IMR-90 (cell line): ENCODE measurements around the gene BTBD9. TPM values are rescaled to one million over a fixed set of nuclear protein-coding genes. Genes with fewer than 3 reads are reported as not detected.

Source experiments
- ATAC-seq: fragments of 200-7000 bp; cut with Tn5 transposase; 2 replicates; pipeline ENCODE4 v1.9.1; 2020; ENCODE audit warnings: low read depth, mild to moderate bottlenecking, moderate library complexity
- BruUV-seq: library from RNA; stranded (reverse); fragments of 400-500 nt; replicated peaks from 2 replicates; lab custom pipeline; 2021; lab: Mats Ljungman, UMichigan
- CTCF ChIA-PET: fragments of 300-600 bp; formaldehyde crosslinking; extraction: SDS; loops from one replicate; lab custom pipeline; 2021; ENCODE audit warnings: antibody characterized with exemption; lab: Yijun Ruan, JAX
- POLR2A ChIA-PET: fragments of 300-600 bp; sonication (Branson Sonifier 250); formaldehyde crosslinking; loops from one replicate; lab custom pipeline; 2022; ENCODE audit warnings: antibody characterized with exemption; ENCODE audit not compliant: unreplicated experiment; lab: Charles Lee
- DNase-seq: peaks from one replicate; pipeline ENCODE4 v3.0.0; 2013
- H2AFZ ChIP-seq: replicated peaks from 2 replicates; pipeline ENCODE3; 2013; ENCODE audit warnings: low read length, mild to moderate bottlenecking; ENCODE audit not compliant: poor library complexity
- H2AK5ac ChIP-seq: 2 replicates; pipeline ENCODE4 v1.6.1; 2013; ENCODE audit warnings: low read depth, low read length, inconsistent platforms
- H2AK9ac ChIP-seq: replicated peaks from 2 replicates; pipeline ENCODE3; 2013; ENCODE audit warnings: mild to moderate bottlenecking, low read depth, low read length, moderate library complexity; ENCODE audit not compliant: poor library complexity
- H2BK120ac ChIP-seq: 2 replicates; pipeline ENCODE4 v1.6.1; 2013; ENCODE audit warnings: low read depth, low read length, inconsistent platforms
- H2BK15ac ChIP-seq: 3 replicates; pipeline ENCODE4 v1.6.1; 2013; ENCODE audit warnings: low read depth, low read length, inconsistent platforms
- H2BK20ac ChIP-seq: 2 replicates; pipeline ENCODE4 v1.6.1; 2013; ENCODE audit warnings: low read depth, mild to moderate bottlenecking, inconsistent platforms, low read length, moderate library complexity
- H2BK5ac ChIP-seq: 2 replicates; pipeline ENCODE4 v1.6.1; 2013; ENCODE audit warnings: mild to moderate bottlenecking, low read depth, low read length, inconsistent platforms; ENCODE audit not compliant: poor library complexity, severe bottlenecking
- H3K14ac ChIP-seq: replicated peaks from 2 replicates; pipeline ENCODE4 v1.6.1; 2013; ENCODE audit warnings: low read depth, low read length, inconsistent platforms
- H3K18ac ChIP-seq: 2 replicates; pipeline ENCODE4 v1.6.1; 2013; ENCODE audit warnings: low read depth, low read length, control low read depth
- H3K23ac ChIP-seq: 2 replicates; pipeline ENCODE4 v1.6.1; 2013; ENCODE audit warnings: low read depth, low read length, inconsistent platforms
- H3K27ac ChIP-seq: 2 replicates; pipeline ENCODE4 v1.5.1; 2013; ENCODE audit warnings: mild to moderate bottlenecking, control low read depth, low read length; ENCODE audit not compliant: insufficient read depth
- H3K27me3 ChIP-seq: 2 replicates; pipeline ENCODE4 v1.6.1; 2013; ENCODE audit warnings: low read length; ENCODE audit not compliant: control insufficient read depth, insufficient read depth
- H3K36me3 ChIP-seq: 2 replicates; pipeline ENCODE4 v1.6.1; 2013; ENCODE audit warnings: low read length, mixed read lengths; ENCODE audit not compliant: control insufficient read depth, insufficient read depth
- H3K4ac ChIP-seq: 2 replicates; pipeline ENCODE4 v1.6.1; 2013; ENCODE audit warnings: low read depth, low read length, inconsistent platforms
- H3K4me1 ChIP-seq: 2 replicates; pipeline ENCODE4 v1.6.1; 2013; ENCODE audit warnings: low read length, mixed read lengths; ENCODE audit not compliant: control insufficient read depth, insufficient read depth
- H3K4me2 ChIP-seq: 2 replicates; pipeline ENCODE4 v1.6.1; 2013; ENCODE audit warnings: low read depth, mild to moderate bottlenecking, control low read depth, low read length, moderate library complexity
- H3K4me3 ChIP-seq: 2 replicates; pipeline ENCODE4 v1.5.1; 2013; ENCODE audit warnings: low read depth, mild to moderate bottlenecking, control low read depth, low read length, moderate library complexity; ENCODE audit not compliant: insufficient read depth
- H3K56ac ChIP-seq: 2 replicates; pipeline ENCODE4 v1.6.1; 2013; ENCODE audit warnings: low read length, inconsistent platforms; ENCODE audit not compliant: insufficient read depth; ENCODE audit errors: extremely low read depth
- H3K79me1 ChIP-seq, 2 experiments: 2 replicates each; pipeline ENCODE4 v1.6.1; 2013; ENCODE audit warnings: low read length in 2 of 2, inconsistent platforms in 1 of 2, low read depth in 1 of 2
- H3K9ac ChIP-seq: 2 replicates; pipeline ENCODE4 v1.6.1; 2013; ENCODE audit warnings: low read depth, low read length, control low read depth
- H3K9me1 ChIP-seq: 2 replicates; pipeline ENCODE4 v1.6.1; 2013; ENCODE audit warnings: low read length, inconsistent platforms; ENCODE audit not compliant: insufficient read depth
- H3K9me3 ChIP-seq: 2 replicates; pipeline ENCODE4 v1.6.1; 2013; ENCODE audit warnings: low read length; ENCODE audit not compliant: control insufficient read depth, insufficient read depth
- H4K20me1 ChIP-seq: 2 replicates; pipeline ENCODE4 v1.6.1; 2013; ENCODE audit warnings: low read length, inconsistent platforms; ENCODE audit not compliant: insufficient read depth
- H4K5ac ChIP-seq: 2 replicates; pipeline ENCODE4 v1.6.1; 2013; ENCODE audit warnings: mild to moderate bottlenecking, low read depth, low read length, control low read depth
- H4K8ac ChIP-seq, 2 experiments: 2 replicates each; pipeline ENCODE4 v1.6.1; 2013; ENCODE audit warnings: low read depth in 2 of 2, low read length in 2 of 2, control low read depth in 1 of 2, inconsistent platforms in 1 of 2
- H4K91ac ChIP-seq: 2 replicates; pipeline ENCODE4 v1.6.1; 2013; ENCODE audit warnings: low read depth, low read length, inconsistent platforms; ENCODE audit not compliant: insufficient read depth
- BHLHE40 ChIP-seq: fragments of 150-350 bp; IDR thresholded peaks from 2 replicates; pipeline ENCODE4 v1.6.1; 2016; ENCODE audit warnings: mild to moderate bottlenecking, low read depth, low read length
- CEBPB ChIP-seq: IDR thresholded peaks from 2 replicates; pipeline ENCODE4 v1.6.1; 2012; ENCODE audit warnings: low read depth, low read length, improper control_type of control experiment
- CHD1 ChIP-seq: IDR thresholded peaks from 2 replicates; pipeline ENCODE4 v1.6.1; 2012; ENCODE audit warnings: low read depth, low read length, improper control_type of control experiment
- MAFK ChIP-seq: IDR thresholded peaks from 2 replicates; pipeline ENCODE4 v1.6.1; 2012; ENCODE audit warnings: low read depth, low read length, improper control_type of control experiment
- MAZ ChIP-seq: IDR thresholded peaks from 2 replicates; pipeline ENCODE4 v1.6.1; 2012; ENCODE audit warnings: low read depth, mild to moderate bottlenecking, low read length, improper control_type of control experiment, moderate library complexity, borderline replicate concordance
- NFE2L2 ChIP-seq: fragments of 150-350 bp; IDR thresholded peaks from 2 replicates; pipeline ENCODE4 v1.6.1; 2016; ENCODE audit warnings: low read depth, mild to moderate bottlenecking, low read length
- RAD21 ChIP-seq: IDR thresholded peaks from 2 replicates; pipeline ENCODE4 v1.6.1; 2012; ENCODE audit warnings: low read length, improper control_type of control experiment
- RFX5 ChIP-seq: IDR thresholded peaks from 2 replicates; pipeline ENCODE4 v1.8.0; 2012; ENCODE audit warnings: low read depth, mild to moderate bottlenecking, low read length, moderate library complexity
- SMC3 ChIP-seq: fragments of 150-350 bp; IDR thresholded peaks from 2 replicates; pipeline ENCODE4 v1.6.1; 2016; ENCODE audit warnings: low read depth, mild to moderate bottlenecking, antibody characterized with exemption, low read length, moderate library complexity
- WGBS, 2 experiments: methylation state at CpG; one replicate each; pipeline versions ENCODE4 v1.1.5 to v1.1.7; 2013; ENCODE audit warnings: missing lambda C conversion rate in 2 of 2; ENCODE audit not compliant: insufficient read length in 1 of 2; ENCODE audit errors: extremely low coverage in 2 of 2; 5-methylcytosine and 5-hydroxymethylcytosine counted together
- dilution Hi-C: fragments of 300-500 bp; cut with HindIII; formaldehyde crosslinking; loops from one replicate; pipeline ENCODE4 v1.14.3; 2018; ENCODE audit warnings: low sequenced_read_pairs; ENCODE audit not compliant: unreplicated experiment
- in situ Hi-C: fragments of 300-500 bp; cut with MboI; formaldehyde crosslinking; loops from 3 replicates; pipeline ENCODE4 v1.14.3; 2019; ENCODE audit warnings: low sequenced_read_pairs, inconsistent platforms, mixed read lengths
- intact Hi-C: fragments of 100-400 bp; cut with micrococcal nuclease; formaldehyde crosslinking; loops from 2 replicates; pipeline ENCODE4 v1.10.0; 2022
- polyA plus RNA-seq, 3 experiments: library from polyadenylated mRNA; depleted of rRNA; stranded (reverse); fragments of >200 nt; gene quantifications; 2 replicates each; pipeline ENCODE4 v1.2.3, GENCODE V29; 2012; ENCODE audit warnings: low replicate concordance in 1 of 3
- total RNA-seq: library from RNA; depleted of rRNA; stranded (reverse); fragments of >200 nt; gene quantifications from 2 replicates; pipeline ENCODE4 v1.2.3, GENCODE V29; 2012
- TF ChIP-seq, protein P1 (sequence below): fragments of 150-350 bp; IDR thresholded peaks from 2 replicates; pipeline ENCODE4 v1.6.1; 2016; ENCODE audit warnings: low read depth, mild to moderate bottlenecking, low read length, moderate library complexity, borderline replicate concordance
- TF ChIP-seq, protein P2 (sequence below): fragments of 150-350 bp; IDR thresholded peaks from 2 replicates; pipeline ENCODE4 v1.6.1; 2017; ENCODE audit warnings: mild to moderate bottlenecking, antibody characterized with exemption, low read length, low read depth

Gene BTBD9
- total and polyA plus RNA-seq, 2 of the 4 experiments (the other 2 are of a cell fraction), result 4.1 to 22.0 TPM

DNA sequence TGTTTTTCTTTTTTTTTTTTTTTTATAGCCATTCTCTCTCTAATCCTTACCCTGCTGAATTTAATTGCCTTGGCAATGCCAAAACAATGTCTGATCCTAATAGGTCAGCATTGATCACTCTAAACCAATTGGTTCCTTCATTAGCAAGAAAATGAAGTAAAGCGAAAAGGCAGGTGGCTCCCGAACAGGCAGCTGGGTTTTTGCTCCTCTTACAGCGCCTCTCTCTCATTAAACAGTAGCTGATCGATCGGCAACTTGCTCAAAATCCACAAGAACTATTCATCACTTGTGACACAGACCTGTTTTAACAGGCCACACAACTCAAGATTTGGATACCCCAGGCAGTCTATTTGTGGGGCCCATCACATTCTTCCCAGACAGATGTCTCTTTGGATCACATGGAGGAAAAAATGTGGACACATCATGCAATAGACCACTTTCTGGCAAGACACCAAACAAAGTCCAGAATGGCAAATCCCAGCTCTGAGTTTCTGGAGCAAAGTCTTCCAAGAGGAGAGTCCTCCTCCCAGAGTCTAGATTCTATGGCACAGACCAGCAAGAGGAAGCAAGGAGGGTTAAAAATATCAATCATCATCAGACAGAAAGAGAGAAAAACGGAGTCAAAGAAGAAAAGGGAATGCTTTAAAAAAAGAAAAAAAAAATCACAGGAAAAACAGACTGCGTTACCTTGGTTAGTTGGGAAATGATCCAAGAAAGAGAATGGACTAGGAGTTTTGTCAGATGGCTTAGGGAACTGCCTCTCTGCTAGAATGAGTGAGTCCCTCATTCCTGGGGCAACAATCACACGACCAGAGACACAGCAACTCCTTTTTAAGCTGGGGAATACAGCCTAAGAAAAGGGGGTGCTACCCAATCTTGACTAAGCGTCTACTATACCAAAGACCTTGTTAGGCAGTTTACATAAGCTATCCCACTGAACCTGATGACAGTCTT is 247.8 kb downstream of the BTBD9 start:
- Histone ChIP-seq H3K9ac (no peak overlapping the region), H3K23ac (no peak overlapping the region), H3K9me3 (no peaks in the 10 kb centered on the region), H4K20me1 (no peaks in the 10 kb centered on the region), H2BK5ac (no peak overlapping the region), H2BK120ac (no peak overlapping the region), H2AFZ (no peak overlapping the region), H3K79me1 (no peaks in the 10 kb centered on the region), H2BK20ac (no peak overlapping the region), H3K27me3 (no peaks in the 10 kb centered on the region), H2AK5ac (no peak overlapping the region), H3K9me1 (no peaks in the 10 kb centered on the region), H3K4me3 (no peak overlapping the region), H3K4ac (no peak overlapping the region), H2BK15ac (no peak overlapping the region), H3K4me1 (peaks cover 2% of the 10 kb centered on the region; the same call in 1 of the 2 replicates), H3K18ac (no peak overlapping the region), H3K36me3 (no peaks in the 10 kb centered on the region), H3K56ac (no peak overlapping the region), H3K4me2 (no peak overlapping the region), H4K8ac (no peak overlapping the region), H4K5ac (no peak overlapping the region), H4K91ac (no peak overlapping the region), H3K27ac (no peak overlapping the region), H3K14ac (no peak overlapping the region), H2AK9ac (no peak overlapping the region)
- in situ Hi-C loops (no loop called here), dilution Hi-C loops (no loop called here), intact Hi-C loops (no loop called here)
- BruUV-seq, result no TSS peak
- ATAC-seq (no peak), DNase-seq (peak; percentile 37)
- ChIA-PET POLR2A (no interaction called here), CTCF (no interaction called here)
- TF ChIP-seq CEBPB, result no peak
- no peak for TF ChIP-seq RAD21
- TF ChIP-seq SMC3, result no peak
- TF ChIP-seq, protein P1, sequence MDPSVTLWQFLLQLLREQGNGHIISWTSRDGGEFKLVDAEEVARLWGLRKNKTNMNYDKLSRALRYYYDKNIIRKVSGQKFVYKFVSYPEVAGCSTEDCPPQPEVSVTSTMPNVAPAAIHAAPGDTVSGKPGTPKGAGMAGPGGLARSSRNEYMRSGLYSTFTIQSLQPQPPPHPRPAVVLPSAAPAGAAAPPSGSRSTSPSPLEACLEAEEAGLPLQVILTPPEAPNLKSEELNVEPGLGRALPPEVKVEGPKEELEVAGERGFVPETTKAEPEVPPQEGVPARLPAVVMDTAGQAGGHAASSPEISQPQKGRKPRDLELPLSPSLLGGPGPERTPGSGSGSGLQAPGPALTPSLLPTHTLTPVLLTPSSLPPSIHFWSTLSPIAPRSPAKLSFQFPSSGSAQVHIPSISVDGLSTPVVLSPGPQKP, result no peak
- no peak for TF ChIP-seq NFE2L2
- TF ChIP-seq, protein P2, sequence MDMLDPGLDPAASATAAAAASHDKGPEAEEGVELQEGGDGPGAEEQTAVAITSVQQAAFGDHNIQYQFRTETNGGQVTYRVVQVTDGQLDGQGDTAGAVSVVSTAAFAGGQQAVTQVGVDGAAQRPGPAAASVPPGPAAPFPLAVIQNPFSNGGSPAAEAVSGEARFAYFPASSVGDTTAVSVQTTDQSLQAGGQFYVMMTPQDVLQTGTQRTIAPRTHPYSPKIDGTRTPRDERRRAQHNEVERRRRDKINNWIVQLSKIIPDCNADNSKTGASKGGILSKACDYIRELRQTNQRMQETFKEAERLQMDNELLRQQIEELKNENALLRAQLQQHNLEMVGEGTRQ, result no peak
- TF ChIP-seq BHLHE40, result no peak
- TF ChIP-seq MAFK, result no peak
- no peak for TF ChIP-seq MAZ
- TF ChIP-seq RFX5, result no peak
- TF ChIP-seq CHD1, result no peak
- 90% methylated on average over 2 of the region's 9 CpGs; no CpG with 5 or more reads in 1 of the 2 experiments for WGBS, 2 experiments
